ENCODE results near the gene FASN.
A peak's percentile ranks its signal among the peaks of the same experiment; 100 is the strongest.

DNA sequence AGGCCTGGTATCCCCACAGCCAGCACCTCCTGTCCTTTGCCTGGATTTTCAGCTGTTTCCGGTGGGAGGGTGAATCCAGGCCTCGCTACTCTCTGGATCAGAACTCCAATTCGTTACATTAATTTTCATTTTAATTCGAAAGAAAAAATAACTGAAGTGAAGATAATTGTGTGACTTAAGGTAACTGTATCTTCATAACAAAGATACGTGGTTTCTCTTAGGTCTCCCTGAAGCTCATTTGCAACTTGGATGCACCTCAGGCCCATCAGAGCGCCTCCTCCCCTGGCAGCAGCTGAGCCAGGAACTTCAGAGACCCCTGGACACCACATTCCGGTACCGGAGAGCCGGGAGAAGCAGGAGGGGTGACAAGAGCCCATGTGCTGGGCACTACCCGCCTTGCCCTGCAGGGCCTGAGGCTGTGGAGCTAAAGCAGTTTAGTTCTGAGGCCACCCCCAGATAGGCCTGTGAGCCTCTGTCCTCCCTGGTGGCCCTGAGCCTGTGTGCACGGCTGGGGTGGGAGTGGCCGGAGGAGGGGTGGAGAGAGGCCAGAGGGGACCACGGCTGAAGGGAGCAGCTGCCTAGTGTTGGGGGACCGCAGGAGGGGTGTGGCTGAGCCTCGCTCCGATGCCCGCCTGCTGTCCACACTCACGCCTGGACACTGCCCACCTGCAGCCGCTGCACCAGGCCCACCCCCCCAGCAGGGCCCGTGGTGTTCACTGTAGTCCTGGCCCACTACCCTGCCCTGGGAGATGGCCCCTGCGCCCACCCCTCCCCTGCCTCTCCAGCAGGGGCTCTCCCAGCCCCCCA is 21.0 kb downstream of the FASN start:
- TF ChIP-seq POLR2A (IDR thresholded peaks at IDR 0.05): peak in 1 of 4 donors; percentile 15
- TF ChIP-seq, protein P1, sequence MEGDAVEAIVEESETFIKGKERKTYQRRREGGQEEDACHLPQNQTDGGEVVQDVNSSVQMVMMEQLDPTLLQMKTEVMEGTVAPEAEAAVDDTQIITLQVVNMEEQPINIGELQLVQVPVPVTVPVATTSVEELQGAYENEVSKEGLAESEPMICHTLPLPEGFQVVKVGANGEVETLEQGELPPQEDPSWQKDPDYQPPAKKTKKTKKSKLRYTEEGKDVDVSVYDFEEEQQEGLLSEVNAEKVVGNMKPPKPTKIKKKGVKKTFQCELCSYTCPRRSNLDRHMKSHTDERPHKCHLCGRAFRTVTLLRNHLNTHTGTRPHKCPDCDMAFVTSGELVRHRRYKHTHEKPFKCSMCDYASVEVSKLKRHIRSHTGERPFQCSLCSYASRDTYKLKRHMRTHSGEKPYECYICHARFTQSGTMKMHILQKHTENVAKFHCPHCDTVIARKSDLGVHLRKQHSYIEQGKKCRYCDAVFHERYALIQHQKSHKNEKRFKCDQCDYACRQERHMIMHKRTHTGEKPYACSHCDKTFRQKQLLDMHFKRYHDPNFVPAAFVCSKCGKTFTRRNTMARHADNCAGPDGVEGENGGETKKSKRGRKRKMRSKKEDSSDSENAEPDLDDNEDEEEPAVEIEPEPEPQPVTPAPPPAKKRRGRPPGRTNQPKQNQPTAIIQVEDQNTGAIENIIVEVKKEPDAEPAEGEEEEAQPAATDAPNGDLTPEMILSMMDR (IDR thresholded peaks at IDR 0.05): peak in 2 of 6 experiments; percentile 13 to 14
